Astrocyte (in vitro differentiated cells and primary cell): ENCODE results near the gene SLC2A3.
"Not testable (repeated sequence)": the region's sequence is repeated elsewhere in the genome, so short reads cannot be mapped to it uniquely, and the experiment has no call there.

ENCODE experiments used
- CTCF ChIP-seq: IDR thresholded peaks from 2 replicates; pipeline ENCODE4 v1.5.1; 2011; ENCODE audit warnings: low read depth, mild to moderate bottlenecking, inconsistent platforms, low read length, moderate library complexity; ENCODE audit not compliant: insufficient read depth
- EZH2 ChIP-seq: IDR thresholded peaks from 2 replicates; pipeline ENCODE4 v1.6.1; 2012; ENCODE audit warnings: mild to moderate bottlenecking, low read length, inconsistent platforms; ENCODE audit not compliant: insufficient read depth

DNA sequence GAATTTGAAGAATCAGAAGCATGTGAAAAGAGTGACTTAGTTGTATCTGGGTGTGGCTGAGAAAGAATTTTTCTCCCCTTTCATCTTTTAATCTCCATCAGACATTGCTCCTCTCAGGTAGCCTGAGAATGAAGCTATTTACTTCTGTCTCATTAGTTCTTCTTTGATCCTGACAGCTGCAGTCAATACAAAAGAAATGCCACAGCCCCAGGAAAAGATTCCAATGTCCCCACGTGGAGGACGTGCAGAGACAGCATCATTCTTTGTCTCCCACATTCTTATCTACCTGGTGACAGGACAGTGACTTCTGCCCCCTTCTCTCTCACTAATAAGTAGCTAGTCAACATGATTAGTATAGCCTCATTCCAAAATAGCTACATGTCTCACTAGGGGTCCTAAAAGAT lies 46.3 kb upstream of the SLC2A3 start:
- TF ChIP-seq EZH2, CTCF: not testable (repeated sequence)
